ENCODE results near the gene DLX6. TPM values are rescaled to one million over a fixed set of nuclear protein-coding genes. Genes with fewer than 3 reads are reported as not detected.

The DLX6 gene
- total and polyA plus RNA-seq, 2 experiments from 2014 or later, result not detected

- no peaks in the 10 kb centered on the region; the same call in 1 of the 2 replicates for H4K20me1 ChIP-seq (replicated peaks; ENCODE audit: insufficient read depth)
- Mint-ChIP-seq H3K9me3 (no peaks in the 10 kb centered on the region), H3K4me3 (no peak overlapping the region), H3K4me1 (no peaks in the 10 kb centered on the region), H3K36me3 (ENCODE audit: low read depth) (no peaks in the 10 kb centered on the region), H3K27me3 (ENCODE audit: insufficient read depth, low read depth, poor library complexity) (peaks cover 2% of the 10 kb centered on the region), H3K27ac (no peak overlapping the region)
- H3K79me2 ChIP-seq (replicated peaks; ENCODE audit: insufficient read depth), result no peaks in the 10 kb centered on the region
- no peak for ATAC-seq
- H3F3A ChIP-seq (replicated peaks; ENCODE audit: low read depth), result no peaks in the 10 kb centered on the region
- DNase-seq (ENCODE audit: low spot score), result no peak
- H3K4me2 ChIP-seq, result no peak overlapping the region
- H3K27ac ChIP-seq (ENCODE audit: low read depth), result no peak overlapping the region
- no peak overlapping the region for H3K4me3 ChIP-seq
- no peak for TF ChIP-seq ETS1 (IDR thresholded peaks at IDR 0.05)
- TF ChIP-seq ZNF462 (CRISPR knock-in tag; IDR thresholded peaks at IDR 0.05), result no peak
- no peak for TF ChIP-seq CTCF (conservative IDR thresholded peaks at IDR 0.05; ENCODE audit: low read depth in 2 of 2)
- TF ChIP-seq POLR2AphosphoS5 (IDR thresholded peaks at IDR 0.05; ENCODE audit: low read depth), result no peak
- TF ChIP-seq ZNF114 (CRISPR knock-in tag; IDR thresholded peaks at IDR 0.05), result no peak
- no peak for TF ChIP-seq JUNB (IDR thresholded peaks at IDR 0.05; ENCODE audit: unreplicated experiment)
- no peak for TF ChIP-seq EZH2phosphoT487 (IDR thresholded peaks at IDR 0.05; ENCODE audit: unreplicated experiment)
- TF ChIP-seq NANOG (IDR thresholded peaks at IDR 0.05; ENCODE audit: borderline replicate concordance), result no peak
- no peak for TF ChIP-seq STAT1 (IDR thresholded peaks at IDR 0.05; ENCODE audit: unreplicated experiment)
- TF ChIP-seq EZH2 (IDR thresholded peaks at IDR 0.05; ENCODE audit: low read depth, unreplicated experiment), result no peak
- TF ChIP-seq CREB1 (CRISPR knock-in tag; IDR thresholded peaks at IDR 0.05; ENCODE audit: low read depth), result no peak
- no peak for TF ChIP-seq ZNF331 (CRISPR knock-in tag; IDR thresholded peaks at IDR 0.05; ENCODE audit: low read depth)
- TF ChIP-seq REST (IDR thresholded peaks at IDR 0.05; ENCODE audit: unreplicated experiment), result no peak
- H3K9me2 ChIP-seq (ENCODE audit: insufficient read depth), result 0 out of 2 replicates have a peak, but pooled peaks cover 2% of the 10 kb centered on the region
- no peaks in the 10 kb centered on the region for H3K4me1 ChIP-seq (ENCODE audit: insufficient read depth)
- H3K36me3 ChIP-seq (ENCODE audit: insufficient read depth), result no peaks in the 10 kb centered on the region
- no peaks in the 10 kb centered on the region for H3K27me3 ChIP-seq (ENCODE audit: insufficient read depth)
- H2AFZ ChIP-seq, result no peak overlapping the region
Observed at GRCh38 chr7:96970739-96971138, 34.6 kb upstream of the DLX6 start.

Data from GM23338 (cell line).